GM18858 (cell line): ENCODE results near the gene CAMK1D.

ENCODE experiments used
- ATAC-seq: cut with Tn5 transposase; IDR thresholded peaks from one replicate; pipeline ENCODE4 v1.9.1; 2021; ENCODE audit not compliant: unreplicated experiment

CAMK1D gene

GRCh38 chr10:12588091-12588860, 238.9 kb downstream of the CAMK1D start:
- no peak for ATAC-seq

- no peak for ATAC-seq
Observed at GRCh38 chr10:12589291-12589690, 239.9 kb downstream of the CAMK1D start.

- ATAC-seq: no peak
Observed at GRCh38 chr10:12589791-12590190, 240.4 kb downstream of the CAMK1D start.

- ATAC-seq: no peak
Observed at GRCh38 chr10:12590675-12591659, 241.6 kb downstream of the CAMK1D start.

- ATAC-seq: no peak
Observed at GRCh38 chr10:12592967-12593366, 243.6 kb downstream of the CAMK1D start.

- ATAC-seq: no peak
Observed at GRCh38 chr10:12594448-12594944, 245.1 kb downstream of the CAMK1D start.

- ATAC-seq: no peak
Observed at GRCh38 chr10:12595936-12596576, 246.7 kb downstream of the CAMK1D start.

GRCh38 chr10:12597176-12597575, 247.8 kb downstream of the CAMK1D start:
- no peak for ATAC-seq

GRCh38 chr10:12597788-12598765, 248.7 kb downstream of the CAMK1D start:
- no peak for ATAC-seq

GRCh38 chr10:12600652-12601051, 251.3 kb downstream of the CAMK1D start:
- no peak for ATAC-seq

- ATAC-seq: no peak
Observed at GRCh38 chr10:12602521-12602920, 253.2 kb downstream of the CAMK1D start.

- no peak for ATAC-seq
Observed at GRCh38 chr10:12603766-12604470, 254.6 kb downstream of the CAMK1D start.

- ATAC-seq: peak; percentile 50
Observed at GRCh38 chr10:12605580-12606405, 256.4 kb downstream of the CAMK1D start.

- ATAC-seq: no peak
Observed at GRCh38 chr10:12606461-12606860, 257.1 kb downstream of the CAMK1D start.

GRCh38 chr10:12608761-12609160, 259.4 kb downstream of the CAMK1D start:
- ATAC-seq: no peak

GRCh38 chr10:12609435-12609834, 260.1 kb downstream of the CAMK1D start:
- ATAC-seq: no peak

GRCh38 chr10:12613136-12613535, 263.8 kb downstream of the CAMK1D start:
- no peak for ATAC-seq

- no peak for ATAC-seq
Observed at GRCh38 chr10:12614177-12614995, 265.0 kb downstream of the CAMK1D start.
